CD14-positive monocyte (primary cell): ENCODE data around the gene SLC66A1. TPM values are rescaled to one million over a fixed set of nuclear protein-coding genes. Genes with fewer than 3 reads are reported as not detected.
A peak's percentile ranks its signal among the peaks of the same experiment; 100 is the strongest.

Source experiments
- DNase-seq, 3 donors: peaks; one replicate each; pipeline ENCODE4 v3.0.0-alpha.2; 2011 to 2022
- H2AFZ ChIP-seq: 2 replicates; pipeline ENCODE4 v1.6.0; 2012; ENCODE audit warnings: mild to moderate bottlenecking, low read depth, low read length, inconsistent platforms; ENCODE audit not compliant: insufficient read depth, poor library complexity, severe bottlenecking
- H3K27ac ChIP-seq, 2 donors: 1 replicate in 1 of 2; 2 replicates in 1 of 2; pipeline ENCODE4 v1.5.1; 2012 to 2013; ENCODE audit warnings: low read length in 2 of 2, control low read depth in 1 of 2, inconsistent platforms in 1 of 2, low read depth in 1 of 2, mild to moderate bottlenecking in 1 of 2
- H3K27me3 ChIP-seq, 2 donors: one replicate each; pipeline versions ENCODE4 v1.6.0 to v1.6.1; 2011 to 2013; ENCODE audit warnings: low read length in 2 of 2; ENCODE audit not compliant: control insufficient read depth in 2 of 2, insufficient read depth in 2 of 2
- H3K36me3 ChIP-seq, 2 donors: replicated peaks in 1 of 2; 1 replicate in 1 of 2; 2 replicates in 1 of 2; pipeline versions ENCODE4 v1.5.1 to v1.6.1; 2012 to 2013; ENCODE audit warnings: low read length in 2 of 2, control low read depth in 1 of 2, inconsistent platforms in 1 of 2, mild to moderate bottlenecking in 1 of 2; ENCODE audit not compliant: insufficient read depth in 2 of 2, control insufficient read depth in 1 of 2
- H3K4me1 ChIP-seq, 2 donors: 1 replicate in 1 of 2; 2 replicates in 1 of 2; pipeline versions ENCODE4 v1.5.1 to v1.6.1; 2012 to 2013; ENCODE audit warnings: low read length in 2 of 2, control low read depth in 1 of 2, inconsistent platforms in 1 of 2, mild to moderate bottlenecking in 1 of 2, moderate library complexity in 1 of 2; ENCODE audit not compliant: insufficient read depth in 2 of 2, control insufficient read depth in 1 of 2
- H3K4me2 ChIP-seq: replicated peaks from 2 replicates; pipeline ENCODE3; 2012; ENCODE audit warnings: low read length, moderate library complexity, mild to moderate bottlenecking; ENCODE audit not compliant: poor library complexity, severe bottlenecking; ENCODE audit errors: extremely low read depth
- H3K4me3 ChIP-seq, 3 experiments: fragments of 200-600 bp in 1 of 3; sonication (generic) in 1 of 3; replicated peaks in 1 of 3; 1 replicate in 2 of 3; 2 replicates in 1 of 3; pipeline ENCODE4 v1.5.1; 2011 to 2013; ENCODE audit warnings: low read length in 3 of 3, mild to moderate bottlenecking in 3 of 3, control low read depth in 2 of 3, low read depth in 2 of 3, inconsistent platforms in 1 of 3, moderate library complexity in 1 of 3
- H3K79me2 ChIP-seq: 2 replicates; pipeline ENCODE4 v1.6.0; 2012; ENCODE audit warnings: mild to moderate bottlenecking, control low read depth, inconsistent platforms, low read length, moderate library complexity; ENCODE audit not compliant: insufficient read depth
- H3K9ac ChIP-seq: 2 replicates; pipeline ENCODE4 v1.6.0; 2017; ENCODE audit warnings: low read length, mild to moderate bottlenecking; ENCODE audit not compliant: insufficient read depth, poor library complexity, severe bottlenecking
- H3K9me3 ChIP-seq, 2 donors: replicated peaks in 1 of 2; 1 replicate in 1 of 2; 2 replicates in 1 of 2; pipeline versions ENCODE4 v1.5.1 to v1.6.1; 2012 to 2013; ENCODE audit warnings: low read length in 2 of 2, control low read depth in 1 of 2; ENCODE audit not compliant: control insufficient read depth in 1 of 2, insufficient read depth in 1 of 2
- H4K20me1 ChIP-seq: 2 replicates; pipeline ENCODE4 v1.6.0; 2012; ENCODE audit warnings: mild to moderate bottlenecking, low read length, control low read depth, moderate library complexity; ENCODE audit not compliant: insufficient read depth
- H3K27ac Mint-ChIP-seq, 7 donors: one replicate each; pipeline ENCODE4 v1.8.0; 2020; ENCODE audit warnings: mild to moderate bottlenecking in 7 of 7, mixed read lengths in 7 of 7, moderate library complexity in 6 of 7, inconsistent platforms in 2 of 7
- H3K27me3 Mint-ChIP-seq, 3 donors: one replicate each; pipeline ENCODE4 v1.8.0; 2021 to 2022; ENCODE audit warnings: low read depth in 3 of 3, mild to moderate bottlenecking in 3 of 3, mixed read lengths in 3 of 3, moderate library complexity in 3 of 3, inconsistent platforms in 1 of 3
- H3K36me3 Mint-ChIP-seq, 2 donors: one replicate each; pipeline ENCODE4 v1.8.0; 2020; ENCODE audit warnings: mixed read lengths in 2 of 2, inconsistent platforms in 1 of 2, mild to moderate bottlenecking in 1 of 2
- H3K4me1 Mint-ChIP-seq: one replicate; pipeline ENCODE4 v1.8.0; 2020; ENCODE audit warnings: mild to moderate bottlenecking, mixed read lengths
- H3K4me3 Mint-ChIP-seq, 2 donors: one replicate each; pipeline ENCODE4 v1.8.0; 2020; ENCODE audit warnings: mild to moderate bottlenecking in 2 of 2, mixed read lengths in 2 of 2, moderate library complexity in 1 of 2
- H3K9me3 Mint-ChIP-seq, 7 donors: one replicate each; pipeline ENCODE4 v1.8.0; 2020 to 2022; ENCODE audit warnings: mixed read lengths in 7 of 7, mild to moderate bottlenecking in 6 of 7, moderate library complexity in 6 of 7, inconsistent platforms in 2 of 7
- WGBS: methylation state at CpG from one replicate; pipeline ENCODE4 v1.1.5; 2013; ENCODE audit warnings: missing lambda C conversion rate; ENCODE audit not compliant: insufficient coverage; 5-methylcytosine and 5-hydroxymethylcytosine counted together
- intact Hi-C, 2 donors: fragments of 100-400 bp; cut with micrococcal nuclease; formaldehyde crosslinking; loops; one replicate each; pipeline versions ENCODE4 v1.15.0 to v1.15.1; 2023
- polyA plus RNA-seq, 3 donors: library from polyadenylated mRNA; depleted of rRNA in 1 of 3; unstranded in 2 of 3; stranded (reverse) in 1 of 3; fragments of 300-500 nt in 2 of 3; fragments of >200 nt in 1 of 3; fragmentation: Illumina TruSeq in 2 of 3; gene quantifications; 1 replicate in 2 of 3; 2 replicates in 1 of 3; pipeline ENCODE4 v1.2.3, GENCODE V29; 2012 to 2021
- TF ChIP-seq, protein P1 (sequence below): fragments of 200-600 bp; IDR thresholded peaks from one replicate; pipeline ENCODE4 v1.8.0; 2022; ENCODE audit warnings: antibody characterized with exemption, mild to moderate bottlenecking

The SLC66A1 gene
- polyA plus RNA-seq, 3 donors, result 9.1 to 21.1 (median 9.7) TPM

DNA sequence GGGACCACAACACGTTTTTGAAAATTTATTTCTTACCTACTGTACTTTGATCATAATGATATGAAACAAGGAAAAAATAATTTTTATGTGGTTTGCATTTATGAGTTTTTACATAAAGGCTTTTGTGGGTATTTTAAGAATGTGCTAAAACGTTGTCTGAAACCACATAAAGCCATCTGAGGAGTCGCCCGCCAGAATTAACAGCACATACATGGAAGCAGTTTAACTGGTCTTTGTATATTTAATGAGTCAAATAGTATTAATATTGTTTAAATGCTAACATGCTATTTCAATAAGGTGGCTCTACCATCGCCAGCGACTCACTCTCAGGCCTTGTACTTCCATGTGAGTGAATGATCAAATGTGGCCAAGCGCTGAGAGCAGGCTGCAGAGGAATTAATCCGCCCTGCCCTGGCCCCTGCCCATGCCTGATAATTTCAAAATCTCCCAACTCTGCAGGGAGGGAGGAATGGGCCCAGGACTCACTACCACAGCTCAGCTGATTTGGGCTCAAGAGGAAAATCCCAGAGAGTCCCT lies 49.6 kb downstream of the SLC66A1 start:
- H2AFZ ChIP-seq, result no peak overlapping the region
- TF ChIP-seq, protein P1, sequence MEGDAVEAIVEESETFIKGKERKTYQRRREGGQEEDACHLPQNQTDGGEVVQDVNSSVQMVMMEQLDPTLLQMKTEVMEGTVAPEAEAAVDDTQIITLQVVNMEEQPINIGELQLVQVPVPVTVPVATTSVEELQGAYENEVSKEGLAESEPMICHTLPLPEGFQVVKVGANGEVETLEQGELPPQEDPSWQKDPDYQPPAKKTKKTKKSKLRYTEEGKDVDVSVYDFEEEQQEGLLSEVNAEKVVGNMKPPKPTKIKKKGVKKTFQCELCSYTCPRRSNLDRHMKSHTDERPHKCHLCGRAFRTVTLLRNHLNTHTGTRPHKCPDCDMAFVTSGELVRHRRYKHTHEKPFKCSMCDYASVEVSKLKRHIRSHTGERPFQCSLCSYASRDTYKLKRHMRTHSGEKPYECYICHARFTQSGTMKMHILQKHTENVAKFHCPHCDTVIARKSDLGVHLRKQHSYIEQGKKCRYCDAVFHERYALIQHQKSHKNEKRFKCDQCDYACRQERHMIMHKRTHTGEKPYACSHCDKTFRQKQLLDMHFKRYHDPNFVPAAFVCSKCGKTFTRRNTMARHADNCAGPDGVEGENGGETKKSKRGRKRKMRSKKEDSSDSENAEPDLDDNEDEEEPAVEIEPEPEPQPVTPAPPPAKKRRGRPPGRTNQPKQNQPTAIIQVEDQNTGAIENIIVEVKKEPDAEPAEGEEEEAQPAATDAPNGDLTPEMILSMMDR, result no peak
- Mint-ChIP-seq H3K9me3 (no peaks in the 10 kb centered on the region), H3K4me1 (no peaks in the 10 kb centered on the region), H3K4me3 (no peak overlapping the region), H3K27me3 (peaks cover 0 to 2% (median 0%) of the 10 kb centered on the region in 3 donors), H3K36me3 (peaks cover 55 to 74% of the 10 kb centered on the region in 2 donors), H3K27ac (no peak overlapping the region)
- peaks cover 31 to 88% of the 10 kb centered on the region in 2 donors for H3K36me3 ChIP-seq
- intact Hi-C loops, result no loop called here
- H3K9ac ChIP-seq, result no peak overlapping the region
- H3K27ac ChIP-seq, result no peak overlapping the region
- WGBS, result 14% methylated on average over 1 of the region's 8 CpGs
- peaks cover 100% of the 10 kb centered on the region for H4K20me1 ChIP-seq
- no peaks in the 10 kb centered on the region for H3K9me3 ChIP-seq
- peaks cover 33% of the 10 kb centered on the region for H3K79me2 ChIP-seq
- no peak for DNase-seq
- no peaks in the 10 kb centered on the region for H3K4me1 ChIP-seq
- no peak overlapping the region for H3K4me2 ChIP-seq
- H3K27me3 ChIP-seq, result no peaks in the 10 kb centered on the region
- H3K4me3 ChIP-seq, result no peak overlapping the region

DNA sequence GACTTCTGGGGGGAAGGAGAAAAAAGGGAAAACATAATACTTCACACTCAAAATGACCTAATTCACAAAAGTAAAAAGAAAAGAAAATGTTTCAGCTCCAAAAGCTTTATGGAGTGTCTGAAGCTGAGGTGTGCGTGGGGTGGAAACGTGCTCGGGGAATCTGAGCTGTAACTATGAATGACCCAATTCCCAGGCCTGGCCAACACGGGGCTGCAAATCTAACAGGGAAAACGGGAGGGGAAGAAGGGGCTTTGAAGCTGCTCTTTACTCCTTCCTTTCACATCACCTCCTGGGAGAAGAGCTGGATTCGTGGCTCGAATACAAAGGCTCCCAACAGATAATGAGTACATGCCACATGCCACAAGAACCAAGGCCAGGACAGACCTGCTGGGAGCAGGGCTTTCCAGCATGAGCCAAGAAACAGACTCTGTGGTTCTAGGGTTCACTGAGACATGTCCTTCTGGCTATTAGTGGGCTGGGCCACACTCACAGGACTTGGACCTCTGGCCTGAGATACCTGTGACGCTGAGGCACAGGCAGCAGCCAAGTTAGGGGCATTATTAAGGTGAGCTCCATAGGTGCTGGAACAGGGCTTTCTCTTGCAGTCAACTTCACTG lies 51.5 kb downstream of the SLC66A1 start:
- no peaks in the 10 kb centered on the region for H3K9me3 ChIP-seq
- TF ChIP-seq, protein P1, result no peak
- DNase-seq, result no peak
- no peaks in the 10 kb centered on the region for H3K4me1 ChIP-seq
- H3K36me3 ChIP-seq, result peaks cover 17 to 82% of the 10 kb centered on the region in 2 donors
- Mint-ChIP-seq H3K4me1 (no peaks in the 10 kb centered on the region), H3K27me3 (peaks cover 0 to 2% (median 2%) of the 10 kb centered on the region in 3 donors), H3K27ac (peak overlapping the region in 3 of 7 donors; percentile 34 to 48 (median 37)), H3K4me3 (no peak overlapping the region), H3K9me3 (no peaks in the 10 kb centered on the region), H3K36me3 (peaks cover 46 to 64% of the 10 kb centered on the region in 2 donors)
- H3K4me3 ChIP-seq, result no peak overlapping the region
- H4K20me1 ChIP-seq, result peaks cover 100% of the 10 kb centered on the region
- H3K9ac ChIP-seq, result no peak overlapping the region
- H3K4me2 ChIP-seq, result no peak overlapping the region
- WGBS, result no CpG with 5 or more reads among the region's 8 CpGs
- H3K27me3 ChIP-seq, result no peaks in the 10 kb centered on the region
- H3K27ac ChIP-seq, result no peak overlapping the region
- no peak overlapping the region for H2AFZ ChIP-seq
- H3K79me2 ChIP-seq, result peaks cover 41% of the 10 kb centered on the region
- intact Hi-C loops, result no loop called here
